ENCODE results near the gene KCNK18. TPM values are rescaled to one million over a fixed set of nuclear protein-coding genes. Genes with fewer than 3 reads are reported as not detected.
A peak's percentile ranks its signal among the peaks of the same experiment; 100 is the strongest.

Gene KCNK18
- total and polyA plus RNA-seq, 10 of the 15 experiments (the other 5 are each of a cell fraction or from before 2014, with no cell fraction given): not detected

- TF ChIP-seq IRF5 (IDR thresholded peaks at IDR 0.05; ENCODE audit: borderline replicate concordance) (no peak), PAX8 (IDR thresholded peaks at IDR 0.05) (no peak), ZNF384 (IDR thresholded peaks at IDR 0.05; ENCODE audit: borderline replicate concordance, low read depth, low read length) (no peak), BCL11A (IDR thresholded peaks at IDR 0.05; ENCODE audit: low read depth, low read length) (no peak), MEF2A (IDR thresholded peaks at IDR 0.05; ENCODE audit: insufficient read depth, low read depth, low read length) (no peak), TAF1 (IDR thresholded peaks at IDR 0.05; ENCODE audit: borderline replicate concordance, low read depth, low read length) (no peak), GATAD2B (conservative IDR thresholded peaks at IDR 0.05; ENCODE audit: low read depth) (0 out of 2 replicates have a peak, but pooled peaks have one; percentile 33), USF1 (IDR thresholded peaks at IDR 0.05; ENCODE audit: borderline replicate concordance, extremely low read length, insufficient read depth, low read depth, low read length) (no peak), PML (IDR thresholded peaks at IDR 0.05; ENCODE audit: low read length) (no peak), PKNOX1 (IDR thresholded peaks at IDR 0.05) (no peak), ATF2 (IDR thresholded peaks at IDR 0.05; ENCODE audit: low read length) (no peak), RAD21 (IDR thresholded peaks at IDR 0.05; ENCODE audit: insufficient read depth, low read depth, low read length) (peak; percentile 48), HDGF (IDR thresholded peaks at IDR 0.05) (no peak), CTCF (IDR thresholded peaks at IDR 0.05 in 2 of 3, conservative IDR thresholded peaks at IDR 0.05 in 1 of 3; ENCODE audit: control insufficient read depth in 2 of 3, extremely low read depth in 1 of 3, insufficient read depth in 1 of 3, low read depth in 3 of 3, low read length in 3 of 3) (peak; percentile 63 to 77 (median 66)), BHLHE40 (IDR thresholded peaks at IDR 0.05; ENCODE audit: borderline replicate concordance in 1 of 2, low read depth in 2 of 2, low read length in 1 of 2) (0 out of 4 replicates have a peak, but pooled peaks of 1 of the 2 experiments have one; percentile 3), KDM1A (IDR thresholded peaks at IDR 0.05; ENCODE audit: borderline replicate concordance) (no peak), TCF7 (IDR thresholded peaks at IDR 0.05; ENCODE audit: borderline replicate concordance) (no peak), ZBTB33 (IDR thresholded peaks at IDR 0.05) (no peak), MTA2 (IDR thresholded peaks at IDR 0.05; ENCODE audit: low read depth) (no peak), NRF1 (conservative IDR thresholded peaks at IDR 0.05; ENCODE audit: low read depth, low read length) (no peak)
Observed at GRCh38 chr10:117167789-117168674, 29.3 kb upstream of the KCNK18 start (continued).

Data from GM12878 (cell line).